Activated CD4-positive, alpha-beta T cell treated with anti-CD3 and anti-CD28 coated beads, Interleukin-10, Interleukin-2, amounts not matched to agents 100 ng/mL and 50 ng/mL, durations not matched to agents 16 hours and 8 hours (primary cell): ENCODE data around the gene BMP4.

Source experiments
- DNase-seq: peaks from one replicate; pipeline ENCODE4 v3.0.0-alpha.2; 2020

The BMP4 gene

DNA sequence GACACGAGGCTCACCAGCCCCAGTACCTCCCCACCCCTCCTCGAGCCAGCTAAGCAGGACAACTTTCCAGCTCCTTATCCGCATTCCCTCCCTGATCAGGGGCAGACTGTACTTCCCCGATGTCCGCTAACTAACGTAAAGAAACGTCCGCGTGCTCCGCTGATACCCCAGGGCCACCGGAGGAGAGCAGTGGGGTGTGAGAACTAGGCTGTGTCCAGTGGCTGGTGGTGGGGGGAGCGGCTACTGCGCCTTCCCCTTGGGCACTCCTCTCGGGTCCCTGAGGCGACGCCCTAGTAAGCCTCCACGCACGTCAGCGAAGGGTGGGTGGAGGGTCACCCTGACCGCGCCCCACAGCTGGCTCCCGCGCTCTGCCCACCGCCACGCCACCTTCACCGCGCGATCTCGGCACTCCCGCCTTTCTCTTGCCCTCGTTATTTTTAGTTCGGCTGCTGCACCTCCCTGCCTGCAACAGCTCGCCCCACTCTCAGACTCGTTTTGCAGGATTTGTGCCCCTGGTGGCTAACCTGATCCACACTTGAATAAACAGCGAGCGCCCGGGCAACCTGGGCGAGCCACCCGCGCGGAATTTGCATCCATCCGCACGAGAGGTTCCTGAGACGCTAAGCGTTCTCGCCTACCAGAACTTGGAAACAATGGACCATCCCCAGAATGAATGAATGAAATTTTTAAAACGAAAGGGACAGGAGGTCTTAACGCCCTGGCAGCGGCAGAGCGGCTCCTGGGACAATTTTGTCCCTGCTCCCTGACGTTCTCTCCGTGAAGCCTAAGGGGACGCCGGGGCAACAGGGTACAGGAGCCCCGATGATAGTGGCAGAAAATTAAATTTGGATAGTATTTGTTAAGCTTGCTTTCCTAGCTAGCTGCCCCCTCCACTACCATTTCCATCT, 6.9 kb upstream of the BMP4 start:
- DNase-seq, result no peak

DNA sequence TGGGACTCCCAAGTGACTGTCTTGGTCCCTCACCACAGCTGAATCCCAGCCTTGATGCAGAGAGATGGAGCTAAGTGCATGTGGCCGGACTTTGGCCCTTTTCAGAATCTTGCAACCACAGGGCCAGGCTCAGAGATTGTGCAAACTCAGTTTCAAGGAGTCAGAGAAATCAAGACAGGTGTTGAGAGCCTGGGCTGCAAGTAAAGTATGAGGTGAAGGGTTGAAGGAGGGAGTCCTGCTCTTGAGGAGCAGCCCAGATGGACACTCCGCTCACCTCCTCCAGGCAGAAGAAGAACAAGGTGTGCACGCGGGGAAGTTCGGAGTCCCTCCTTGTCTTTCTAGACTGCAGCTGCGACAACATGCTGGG, 6.3 kb upstream of the BMP4 start:
- DNase-seq, result no peak

DNA sequence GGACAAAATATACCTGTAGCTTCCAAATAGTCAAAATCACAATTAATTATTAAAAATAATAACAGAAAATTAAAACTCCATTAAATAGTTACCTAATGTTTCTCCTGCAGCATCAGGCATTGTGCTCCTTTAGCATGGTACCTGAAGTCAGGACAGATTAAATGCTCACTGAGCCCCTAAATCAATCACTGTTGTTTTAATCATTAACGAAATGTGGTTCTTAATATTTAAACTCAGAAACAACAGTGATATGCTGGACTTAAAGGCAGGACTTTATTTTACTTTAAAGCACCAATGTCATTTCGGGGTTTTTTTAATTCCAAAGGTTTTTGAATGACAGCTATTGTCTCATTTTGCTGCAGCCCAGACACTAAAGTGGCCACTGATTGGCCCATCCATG, 2.0 kb upstream of the BMP4 start:
- DNase-seq, result no peak

DNA sequence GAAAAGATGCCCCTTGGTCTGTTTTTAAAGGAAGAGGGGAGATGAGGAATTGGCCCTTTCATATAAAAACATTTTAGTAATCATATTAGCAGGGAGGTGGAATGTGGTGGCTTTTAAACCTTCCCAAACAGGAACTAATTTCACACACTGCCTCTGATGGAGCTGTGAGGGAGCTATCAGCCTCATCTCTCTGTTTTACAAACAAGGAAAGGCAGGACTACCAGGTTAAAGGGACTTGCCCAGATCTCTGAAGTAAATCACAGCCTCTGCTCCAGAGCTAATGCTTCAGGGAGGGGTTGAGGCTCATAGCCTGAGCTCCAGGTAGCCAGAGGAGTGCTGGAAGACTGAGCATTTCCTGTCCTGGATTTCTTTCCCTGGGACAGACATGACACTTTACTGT, 1.1 kb upstream of the BMP4 start:
- no peak for DNase-seq

DNA sequence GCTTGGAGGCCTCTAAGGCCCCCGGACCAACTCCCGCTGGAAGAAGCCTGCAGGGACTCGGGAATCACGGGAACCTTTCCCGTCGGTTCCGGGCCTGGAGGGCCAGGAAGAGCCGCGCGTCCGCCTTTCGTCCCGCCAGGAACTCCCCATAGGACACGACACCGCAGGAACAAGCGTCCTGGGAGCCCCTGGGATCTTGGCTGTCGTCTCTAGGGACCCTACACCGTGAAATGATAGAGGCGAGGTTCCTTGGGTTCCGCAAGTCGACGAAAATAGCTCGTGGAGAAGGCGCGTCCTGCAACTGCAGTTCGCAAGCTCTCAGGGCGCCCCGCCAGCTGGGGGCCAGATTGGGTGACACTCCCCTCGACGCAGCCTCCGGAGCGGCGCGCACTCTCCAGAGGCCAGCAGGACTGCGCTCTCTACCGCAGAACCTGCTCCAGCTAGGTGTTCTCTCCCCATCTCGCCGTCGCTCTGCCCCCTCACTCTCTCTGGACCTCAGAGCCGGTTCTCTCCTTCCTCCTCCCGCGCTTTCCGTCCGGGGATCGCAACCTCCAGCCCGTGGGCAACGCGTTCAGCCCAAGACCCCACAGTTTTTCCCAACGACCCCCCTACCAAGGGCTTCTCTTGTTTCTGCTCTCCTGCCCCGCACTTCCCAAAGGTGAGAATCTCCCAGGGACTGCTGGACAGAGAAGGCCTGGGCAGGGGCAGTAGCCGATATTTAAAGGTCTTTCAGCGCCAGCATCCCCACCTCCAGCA, 776 bp downstream of the BMP4 start:
- DNase-seq, result no peak

DNA sequence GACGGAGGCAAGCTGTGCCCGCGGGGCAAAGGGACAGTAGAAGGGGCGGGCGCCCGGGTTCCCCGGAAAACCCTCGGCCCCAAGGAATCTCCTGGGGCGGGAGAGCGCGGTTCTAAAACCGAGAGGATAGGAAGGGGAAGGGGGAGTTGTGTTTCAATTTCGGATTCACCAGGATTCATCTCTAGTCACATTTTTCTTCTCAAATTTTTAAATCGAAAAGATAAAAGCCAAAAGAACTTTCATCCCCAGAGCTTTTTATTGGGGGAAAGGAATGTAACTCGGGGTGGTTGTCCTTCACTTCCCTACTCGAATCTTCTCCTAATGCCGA, 1.4 kb downstream of the BMP4 start:
- no peak for DNase-seq

DNA sequence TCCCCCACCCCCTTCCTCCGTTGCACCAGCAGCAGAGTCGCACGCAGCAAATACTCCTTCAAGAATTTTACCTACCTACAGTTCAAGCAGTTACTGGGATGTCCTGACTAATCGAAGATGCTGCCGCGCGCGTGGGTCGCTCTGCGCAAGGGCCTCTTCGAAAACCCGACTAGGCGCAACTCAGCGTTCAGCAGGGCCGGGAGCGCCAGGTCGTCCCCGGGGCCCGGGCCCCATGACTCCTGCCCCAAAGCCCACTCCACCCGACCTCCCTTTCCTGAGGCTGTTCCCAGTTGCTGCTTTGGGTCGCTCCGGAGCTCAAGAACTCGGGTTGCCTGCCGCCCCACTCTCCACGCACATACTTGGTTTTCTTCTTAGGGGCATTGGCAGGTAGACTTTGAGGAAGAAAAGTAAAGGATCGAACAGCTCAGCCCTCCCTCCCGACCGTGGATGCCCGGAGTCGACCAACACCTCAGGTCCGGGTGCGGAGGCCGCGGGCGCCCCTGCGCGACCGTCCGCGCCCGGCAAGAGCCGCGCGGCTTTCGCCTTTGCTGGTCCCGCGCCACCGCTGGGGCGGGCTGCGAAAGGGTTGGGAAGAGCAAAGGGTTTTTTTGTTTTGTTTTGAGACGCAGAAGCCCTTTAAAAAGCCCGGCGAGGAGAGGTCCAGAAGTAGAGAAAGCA, 1.9 kb downstream of the BMP4 start:
- no peak for DNase-seq

DNA sequence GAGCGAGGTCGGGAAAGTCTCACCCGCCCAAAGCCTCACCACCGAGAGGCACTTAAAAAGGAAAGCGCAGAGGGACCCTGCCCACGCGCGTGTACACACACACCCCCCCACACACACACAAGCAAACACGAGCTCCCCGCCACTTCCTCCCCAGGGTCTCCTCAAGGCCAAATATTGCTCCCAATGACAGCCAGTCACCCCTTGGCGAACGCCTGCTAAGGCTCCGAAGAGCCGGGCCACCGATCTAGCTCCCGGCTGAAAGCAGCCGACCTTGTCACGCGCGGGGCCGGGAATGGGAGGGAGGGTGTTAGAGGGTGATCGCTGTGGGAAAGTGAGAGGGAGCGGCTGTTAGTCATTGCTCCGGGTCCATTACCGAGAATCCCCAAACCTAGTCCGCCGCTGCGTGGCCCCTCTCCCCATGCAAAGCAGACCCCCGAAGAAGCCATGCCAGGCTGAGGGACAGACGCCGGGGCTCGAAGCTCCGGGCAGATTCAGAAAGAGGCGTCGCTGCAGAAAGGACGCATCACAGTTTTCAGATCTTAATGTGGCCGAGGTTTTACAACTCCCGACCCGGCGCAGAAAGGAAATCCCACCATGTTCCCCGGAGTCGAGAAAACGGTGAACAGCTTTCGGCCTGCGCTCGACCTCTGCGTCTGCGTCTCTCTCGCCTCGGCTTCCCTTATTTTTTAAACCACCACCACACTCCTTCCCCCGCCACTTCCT, 2.6 kb downstream of the BMP4 start:
- peak; percentile 17 for DNase-seq

DNA sequence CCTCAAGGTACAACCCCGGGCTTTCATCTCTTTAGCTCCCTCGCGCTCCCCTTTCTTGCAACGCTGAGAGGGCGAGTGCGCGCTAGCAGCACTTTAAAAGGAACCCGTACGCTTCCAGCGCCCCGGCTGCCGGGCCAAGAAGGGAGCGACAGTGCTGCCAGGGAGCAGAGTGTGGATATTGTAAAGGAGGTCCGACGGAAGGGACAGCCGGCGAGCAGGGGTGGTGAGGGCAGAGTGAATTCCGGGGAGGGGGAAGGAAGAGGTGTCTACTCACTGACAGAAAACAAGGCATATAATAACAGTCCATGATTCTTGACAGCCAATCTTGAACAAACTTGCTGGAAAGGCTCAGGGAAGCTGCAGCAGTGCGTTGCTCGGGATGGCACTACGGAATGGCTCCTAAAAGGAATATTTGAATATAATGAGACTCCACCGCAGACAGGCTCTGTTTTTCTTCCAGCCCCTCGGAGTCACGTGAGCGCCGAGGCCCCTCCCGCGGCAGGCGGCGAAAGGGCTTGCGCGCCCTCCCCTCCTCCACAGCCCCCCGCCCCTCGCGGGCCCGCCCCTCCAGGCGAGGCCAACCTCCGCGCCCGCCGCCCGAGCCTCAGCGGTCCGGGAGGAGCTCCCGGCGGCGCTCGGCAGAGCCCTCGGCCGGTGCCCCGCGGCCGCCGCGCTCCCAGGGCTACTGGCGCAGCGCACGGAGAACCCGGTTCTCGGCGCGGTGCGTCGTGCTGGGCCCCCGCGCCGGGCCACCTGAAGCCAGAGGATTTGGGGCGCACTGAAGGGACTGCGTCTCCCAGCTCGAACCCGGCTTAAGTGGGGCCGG, 3.4 kb downstream of the BMP4 start:
- DNase-seq, result peak; percentile 14

DNA sequence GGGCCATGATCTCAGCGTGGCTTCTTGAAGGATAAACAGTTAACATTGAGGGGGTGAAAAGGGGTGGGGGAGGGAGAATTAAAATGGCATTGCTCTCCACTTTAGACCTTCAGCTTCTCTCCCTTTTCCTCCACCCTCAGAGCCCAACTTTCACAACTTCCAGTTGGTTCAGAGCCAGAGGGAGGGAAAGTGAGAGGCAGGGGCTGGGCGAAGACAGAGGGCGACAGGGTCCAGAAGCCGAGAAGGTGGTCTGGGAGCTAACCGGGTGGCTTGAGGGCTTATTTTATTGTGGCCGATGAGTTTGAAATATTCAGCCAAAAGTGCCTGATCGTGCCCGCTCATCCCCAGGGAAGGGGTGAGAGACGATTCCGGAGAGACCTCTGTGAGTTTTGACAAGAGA, 4.1 kb downstream of the BMP4 start:
- DNase-seq, result no peak

DNA sequence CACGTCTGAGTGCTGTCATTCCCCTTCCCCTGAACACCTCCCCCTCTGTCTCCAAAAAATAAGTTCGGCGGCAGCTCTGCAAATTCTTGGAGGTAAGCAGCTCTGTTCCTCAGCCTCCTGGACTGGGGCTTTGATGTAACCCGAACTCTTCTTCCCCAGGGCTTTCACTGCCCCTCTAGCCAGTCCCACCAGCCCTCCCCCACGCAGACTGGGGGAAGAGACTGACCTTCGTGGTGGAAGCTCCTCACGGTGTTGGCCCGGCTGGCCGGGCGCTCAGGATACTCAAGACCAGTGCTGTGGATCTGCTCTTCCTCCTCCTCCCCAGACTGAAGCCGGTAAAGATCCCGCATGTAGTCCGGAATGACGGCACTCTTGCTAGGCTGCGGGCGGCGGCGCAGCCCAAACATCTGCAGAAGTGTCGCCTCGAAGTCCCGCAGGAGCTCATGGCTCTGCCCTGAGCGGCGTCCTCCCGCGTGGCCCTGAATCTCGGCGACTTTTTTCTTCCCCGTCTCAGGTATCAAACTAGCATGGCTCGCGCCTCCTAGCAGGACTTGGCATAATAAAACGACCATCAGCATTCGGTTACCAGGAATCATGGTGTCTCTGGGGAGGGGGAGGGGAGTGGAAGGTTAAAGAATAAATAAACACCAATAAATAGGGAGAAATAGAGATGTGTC, 4.9 kb downstream of the BMP4 start:
- DNase-seq, result no peak

DNA sequence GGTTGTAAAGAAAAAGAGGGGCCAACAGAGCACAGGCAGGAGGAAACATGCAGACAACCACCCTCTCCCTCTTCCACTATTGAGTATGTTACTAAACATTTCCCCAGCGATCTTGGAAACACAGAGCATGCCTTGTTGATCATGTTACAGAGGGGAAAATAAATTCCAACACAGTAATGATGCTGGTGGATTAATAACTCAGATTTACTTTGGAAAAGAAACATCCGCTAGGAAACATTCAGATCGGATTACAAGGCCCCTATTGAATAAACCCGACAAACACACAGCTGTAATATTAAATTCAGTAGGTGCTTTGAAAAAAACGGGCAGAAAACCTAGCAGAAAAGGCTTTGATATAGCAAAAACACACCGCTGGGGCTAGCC, 5.4 kb downstream of the BMP4 start:
- DNase-seq, result no peak

DNA sequence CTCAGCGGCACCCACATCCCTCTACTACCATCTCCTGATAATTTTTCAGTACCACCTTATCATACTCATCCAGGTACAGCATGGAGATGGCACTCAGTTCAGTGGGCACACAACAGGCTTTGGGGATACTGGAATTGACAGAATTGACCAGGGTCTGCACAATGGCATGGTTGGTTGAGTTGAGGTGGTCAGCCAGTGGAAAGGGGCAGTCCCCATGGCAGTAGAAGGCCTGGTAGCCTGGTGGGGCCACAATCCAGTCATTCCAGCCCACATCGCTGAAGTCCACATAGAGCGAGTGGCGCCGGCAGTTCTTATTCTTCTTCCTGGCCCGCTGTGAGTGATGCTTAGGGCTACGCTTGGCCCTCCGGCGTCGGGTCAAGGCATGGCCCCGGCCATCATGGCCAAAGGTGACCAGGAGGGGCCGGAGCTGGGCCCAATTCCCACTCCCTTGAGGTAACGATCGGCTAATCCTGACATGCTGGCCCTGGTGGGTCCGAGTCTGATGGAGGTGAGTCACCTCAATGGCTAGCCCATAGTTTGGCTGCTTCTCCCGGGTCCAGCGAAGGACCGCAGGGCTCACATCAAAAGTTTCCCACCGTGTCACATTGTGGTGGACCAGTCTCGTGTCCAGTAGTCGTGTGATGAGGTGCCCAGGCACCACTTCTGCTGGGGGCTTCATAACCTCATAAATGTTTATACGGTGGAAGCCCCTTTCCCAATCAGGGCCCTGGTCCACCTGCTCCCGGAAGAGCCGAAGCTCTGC, 6.4 kb downstream of the BMP4 start:
- no peak for DNase-seq

DNA sequence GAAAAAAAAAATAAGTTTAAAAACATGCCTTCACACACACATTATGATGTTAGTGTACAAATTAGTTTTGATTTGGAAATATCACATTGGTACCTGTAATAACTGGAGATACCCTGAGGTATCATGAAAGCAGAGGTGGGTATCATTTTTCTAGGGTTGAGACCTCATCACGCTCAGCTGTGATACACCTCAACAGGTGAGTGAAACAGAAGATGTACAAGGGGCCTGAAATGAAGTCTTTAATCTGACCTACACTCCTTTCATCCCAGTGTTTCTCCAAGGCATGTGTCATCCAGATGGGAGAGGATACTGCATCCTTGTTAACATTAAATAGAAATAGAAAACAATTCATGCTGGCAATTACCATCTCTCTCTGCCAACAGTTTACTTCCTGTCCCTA, 7.4 kb downstream of the BMP4 start:
- no peak for DNase-seq

DNA sequence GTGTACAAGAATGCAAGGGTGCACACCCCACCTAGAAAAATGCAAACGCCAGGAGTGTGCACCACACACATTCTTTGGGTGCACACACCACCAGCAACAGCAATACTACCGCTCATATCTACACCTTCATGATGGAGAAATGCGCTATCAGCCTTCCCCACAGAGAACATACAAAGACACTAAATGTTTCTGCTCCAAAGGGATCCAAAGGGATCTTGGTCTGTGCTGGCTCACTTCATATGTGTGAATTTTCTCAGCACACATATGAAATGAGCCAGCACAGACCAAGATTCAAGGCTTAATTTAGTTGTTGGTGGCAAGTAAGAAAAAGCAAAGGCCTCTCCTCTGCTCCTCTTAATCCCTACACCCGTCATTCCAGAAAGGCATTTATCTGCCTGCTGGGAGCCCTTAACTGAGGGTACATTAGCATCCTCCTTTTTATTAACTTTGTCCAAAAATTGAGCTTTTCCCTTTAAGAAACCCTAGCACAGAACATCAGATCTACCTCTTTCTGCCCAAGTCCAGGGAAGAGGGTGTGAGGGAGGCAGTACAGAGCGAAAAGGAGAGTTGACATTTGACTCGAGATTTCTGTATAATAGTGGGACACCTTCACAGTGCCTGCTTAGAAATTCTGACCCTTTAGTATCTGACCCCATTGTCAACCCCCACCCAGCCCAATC, 8.3 kb downstream of the BMP4 start:
- no peak for DNase-seq

DNA sequence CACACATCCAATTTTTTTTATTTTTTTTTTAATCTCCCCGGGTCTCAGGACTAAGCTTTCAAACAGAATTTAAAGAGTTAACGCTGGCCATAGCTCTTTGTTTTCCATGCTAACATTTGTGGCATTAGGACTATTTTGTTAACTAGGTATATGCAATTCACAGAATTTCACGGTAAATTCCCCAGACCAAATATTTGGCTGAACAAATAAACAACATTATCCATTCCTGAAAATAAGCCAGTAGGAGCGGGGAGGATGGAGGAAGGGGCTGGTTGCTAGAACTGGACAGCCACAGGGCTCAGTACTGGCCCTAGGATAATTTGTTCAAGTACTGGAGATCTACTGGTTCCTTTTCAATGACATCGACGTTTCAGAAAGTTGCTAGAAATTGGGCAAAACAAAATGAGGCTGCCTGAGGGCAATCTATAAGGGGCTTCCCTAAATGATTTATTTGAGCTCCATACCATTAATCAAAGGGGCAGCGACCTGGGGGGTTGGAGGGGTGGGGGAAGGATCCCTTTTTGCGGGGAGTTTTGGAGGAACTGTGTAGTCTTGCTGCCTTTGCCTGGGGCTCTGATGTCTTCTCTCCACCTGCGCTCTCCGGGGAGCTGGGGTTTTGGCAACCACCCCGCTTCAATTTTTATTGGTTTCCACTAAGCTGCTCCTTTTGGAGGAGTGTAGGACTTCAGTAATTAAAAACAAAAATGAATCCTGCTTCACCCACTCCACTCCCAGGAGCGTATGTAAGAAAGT, 9.0 kb downstream of the BMP4 start:
- no peak for DNase-seq

DNA sequence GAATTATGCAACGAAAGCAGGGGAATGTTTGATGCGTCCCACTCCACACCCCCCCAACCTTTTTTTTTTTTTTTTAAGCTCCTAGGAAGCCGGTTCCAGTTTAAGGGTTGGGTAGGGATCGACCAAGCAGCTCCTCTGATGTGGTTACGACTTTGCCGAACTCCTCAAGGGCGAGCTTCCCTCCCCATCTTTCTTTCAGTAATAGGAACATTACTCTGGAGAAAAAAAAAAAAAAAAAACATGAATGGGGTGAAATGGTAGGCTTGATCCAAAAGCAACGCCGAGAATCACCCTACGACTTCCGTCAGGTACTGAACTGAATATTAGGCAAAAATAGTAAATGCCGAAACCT, 9.6 kb downstream of the BMP4 start:
- DNase-seq, result no peak

DNA sequence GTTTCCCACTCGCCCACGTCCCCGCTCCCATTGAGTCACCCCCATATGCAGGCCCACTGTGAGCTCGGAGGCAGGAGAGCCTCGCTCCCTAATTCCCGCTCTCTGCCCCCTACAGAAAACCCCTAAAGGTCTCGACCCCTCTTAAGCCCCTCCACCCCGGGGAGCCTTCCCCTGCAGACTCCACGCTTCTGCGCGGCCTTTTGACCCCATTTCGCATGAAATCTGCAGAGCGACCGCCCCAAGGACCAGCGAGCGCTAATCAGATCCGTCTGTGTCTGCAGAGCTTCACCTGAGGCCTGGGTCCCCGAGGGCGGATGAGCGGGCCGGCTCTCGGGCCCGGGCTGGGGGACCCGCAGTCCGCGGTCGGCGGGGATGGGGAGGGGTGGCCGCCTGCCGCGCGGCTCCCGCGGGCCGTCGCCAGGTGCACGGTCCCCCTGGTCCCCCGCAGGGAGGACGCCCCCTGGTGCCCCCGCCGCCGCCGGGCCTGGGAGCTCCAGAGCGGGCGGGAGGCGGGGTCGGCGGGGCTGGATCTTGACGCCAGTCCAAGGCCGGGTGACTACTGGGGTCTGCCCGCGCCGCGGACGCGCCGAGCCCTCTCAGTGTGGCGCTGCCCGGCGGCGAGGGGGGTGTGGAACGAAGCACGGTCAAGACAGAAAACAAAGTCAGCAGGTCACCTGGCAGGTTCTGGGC, 10.1 kb downstream of the BMP4 start:
- no peak for DNase-seq

DNA sequence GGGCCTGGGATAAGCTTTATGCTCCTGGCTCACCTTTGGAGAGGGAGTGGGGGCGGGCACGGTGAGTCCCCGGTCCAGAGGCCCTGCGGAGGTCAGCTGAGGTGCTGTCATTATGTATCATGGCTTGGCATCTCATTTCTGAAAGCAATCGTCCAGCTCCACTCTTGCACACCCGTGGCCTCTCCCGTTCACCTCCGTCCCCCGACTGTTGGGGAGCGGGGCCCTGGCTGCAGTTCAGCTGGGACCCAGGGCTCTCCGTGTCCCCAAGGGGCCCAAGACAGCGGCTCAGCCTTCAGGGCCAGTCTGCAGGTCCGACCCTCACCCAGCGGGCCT, 10.6 kb downstream of the BMP4 start:
- no peak for DNase-seq
